Measurements from ENCODE around the gene CUEDC1.

CUEDC1 gene

GRCh38 chr17:57862694-57863667 is 92.2 kb downstream of the CUEDC1 start:
- Histone ChIP-seq H3K27ac (replicated peaks) (no peak overlapping the region), H3K4me3 (replicated peaks; ENCODE audit: insufficient read depth, low read length) (no peak overlapping the region), H3K27me3 (ENCODE audit: insufficient read depth, poor library complexity, severe bottlenecking) (no peaks in the 10 kb centered on the region)
- DNase-seq (ENCODE audit: low read depth in 1 of 2, low spot score in 1 of 2) = no peak
- TF ChIP-seq GABPA (IDR thresholded peaks at IDR 0.05; ENCODE audit: low read depth) (no peak), POLR2AphosphoS5 (IDR thresholded peaks at IDR 0.05; ENCODE audit: low read depth) (no peak), SPI1 (IDR thresholded peaks at IDR 0.05; ENCODE audit: borderline replicate concordance, low read depth) (no peak)
- TF ChIP-seq, protein P1, sequence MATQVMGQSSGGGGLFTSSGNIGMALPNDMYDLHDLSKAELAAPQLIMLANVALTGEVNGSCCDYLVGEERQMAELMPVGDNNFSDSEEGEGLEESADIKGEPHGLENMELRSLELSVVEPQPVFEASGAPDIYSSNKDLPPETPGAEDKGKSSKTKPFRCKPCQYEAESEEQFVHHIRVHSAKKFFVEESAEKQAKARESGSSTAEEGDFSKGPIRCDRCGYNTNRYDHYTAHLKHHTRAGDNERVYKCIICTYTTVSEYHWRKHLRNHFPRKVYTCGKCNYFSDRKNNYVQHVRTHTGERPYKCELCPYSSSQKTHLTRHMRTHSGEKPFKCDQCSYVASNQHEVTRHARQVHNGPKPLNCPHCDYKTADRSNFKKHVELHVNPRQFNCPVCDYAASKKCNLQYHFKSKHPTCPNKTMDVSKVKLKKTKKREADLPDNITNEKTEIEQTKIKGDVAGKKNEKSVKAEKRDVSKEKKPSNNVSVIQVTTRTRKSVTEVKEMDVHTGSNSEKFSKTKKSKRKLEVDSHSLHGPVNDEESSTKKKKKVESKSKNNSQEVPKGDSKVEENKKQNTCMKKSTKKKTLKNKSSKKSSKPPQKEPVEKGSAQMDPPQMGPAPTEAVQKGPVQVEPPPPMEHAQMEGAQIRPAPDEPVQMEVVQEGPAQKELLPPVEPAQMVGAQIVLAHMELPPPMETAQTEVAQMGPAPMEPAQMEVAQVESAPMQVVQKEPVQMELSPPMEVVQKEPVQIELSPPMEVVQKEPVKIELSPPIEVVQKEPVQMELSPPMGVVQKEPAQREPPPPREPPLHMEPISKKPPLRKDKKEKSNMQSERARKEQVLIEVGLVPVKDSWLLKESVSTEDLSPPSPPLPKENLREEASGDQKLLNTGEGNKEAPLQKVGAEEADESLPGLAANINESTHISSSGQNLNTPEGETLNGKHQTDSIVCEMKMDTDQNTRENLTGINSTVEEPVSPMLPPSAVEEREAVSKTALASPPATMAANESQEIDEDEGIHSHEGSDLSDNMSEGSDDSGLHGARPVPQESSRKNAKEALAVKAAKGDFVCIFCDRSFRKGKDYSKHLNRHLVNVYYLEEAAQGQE (IDR thresholded peaks at IDR 0.05; ENCODE audit: insufficient replicate concordance, low read depth) = no peak
- TF ChIP-seq, protein P2, sequence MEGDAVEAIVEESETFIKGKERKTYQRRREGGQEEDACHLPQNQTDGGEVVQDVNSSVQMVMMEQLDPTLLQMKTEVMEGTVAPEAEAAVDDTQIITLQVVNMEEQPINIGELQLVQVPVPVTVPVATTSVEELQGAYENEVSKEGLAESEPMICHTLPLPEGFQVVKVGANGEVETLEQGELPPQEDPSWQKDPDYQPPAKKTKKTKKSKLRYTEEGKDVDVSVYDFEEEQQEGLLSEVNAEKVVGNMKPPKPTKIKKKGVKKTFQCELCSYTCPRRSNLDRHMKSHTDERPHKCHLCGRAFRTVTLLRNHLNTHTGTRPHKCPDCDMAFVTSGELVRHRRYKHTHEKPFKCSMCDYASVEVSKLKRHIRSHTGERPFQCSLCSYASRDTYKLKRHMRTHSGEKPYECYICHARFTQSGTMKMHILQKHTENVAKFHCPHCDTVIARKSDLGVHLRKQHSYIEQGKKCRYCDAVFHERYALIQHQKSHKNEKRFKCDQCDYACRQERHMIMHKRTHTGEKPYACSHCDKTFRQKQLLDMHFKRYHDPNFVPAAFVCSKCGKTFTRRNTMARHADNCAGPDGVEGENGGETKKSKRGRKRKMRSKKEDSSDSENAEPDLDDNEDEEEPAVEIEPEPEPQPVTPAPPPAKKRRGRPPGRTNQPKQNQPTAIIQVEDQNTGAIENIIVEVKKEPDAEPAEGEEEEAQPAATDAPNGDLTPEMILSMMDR (IDR thresholded peaks at IDR 0.05; ENCODE audit: insufficient read depth, low read length) = no peak

DNA sequence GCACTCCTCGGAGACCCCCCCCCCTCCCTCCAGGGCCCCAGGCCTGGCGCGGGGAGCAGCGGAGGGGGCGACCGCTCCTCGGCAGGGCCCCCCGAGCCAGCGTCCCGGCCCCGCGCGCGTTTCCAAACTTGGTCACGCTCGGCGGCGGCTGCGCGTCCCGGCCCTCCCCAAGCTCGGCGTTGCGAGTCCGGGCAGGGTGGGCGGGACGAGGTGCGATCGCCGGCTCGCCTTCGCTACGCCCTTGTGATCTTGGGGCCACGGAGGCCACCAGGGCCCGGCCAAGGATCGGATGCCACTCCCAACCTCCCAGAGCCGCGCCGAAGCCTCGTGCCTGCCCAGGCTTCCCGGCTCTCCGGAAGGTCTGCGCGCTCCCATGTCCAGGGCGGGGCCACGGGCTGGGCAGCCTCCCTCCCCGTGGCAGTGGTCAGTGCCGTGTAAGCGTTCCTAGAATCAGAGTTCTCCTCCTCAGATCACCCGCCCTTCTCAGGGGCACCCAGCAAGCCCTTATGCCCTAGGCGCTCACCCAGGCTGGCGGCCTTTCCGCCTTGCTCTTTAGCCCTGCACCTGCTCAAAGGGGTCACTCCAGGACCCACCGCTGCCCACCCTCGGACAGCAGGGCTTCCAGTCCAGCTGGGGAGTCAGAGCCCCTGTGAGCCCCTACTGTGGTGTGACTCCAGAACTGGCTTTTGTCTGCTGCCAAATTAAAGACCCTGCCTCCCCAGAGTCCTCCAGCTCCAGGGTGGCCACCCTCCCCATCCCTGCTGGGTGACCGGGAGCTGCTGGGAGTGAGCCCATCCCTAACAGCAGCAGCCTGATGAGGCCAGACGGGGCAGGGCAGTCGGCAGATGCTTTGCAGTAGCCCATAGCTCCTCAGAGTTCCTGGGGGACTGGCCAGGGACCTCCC is 93.2 kb downstream of the CUEDC1 start:
- H3K27ac ChIP-seq (replicated peaks) = peak overlapping the region; percentile 84
- no peaks in the 10 kb centered on the region for H3K27me3 ChIP-seq (ENCODE audit: insufficient read depth, poor library complexity, severe bottlenecking)
- TF ChIP-seq, protein P2 (IDR thresholded peaks at IDR 0.05; ENCODE audit: insufficient read depth, low read length) = no peak
- TF ChIP-seq SPI1 (IDR thresholded peaks at IDR 0.05; ENCODE audit: borderline replicate concordance, low read depth) (no peak), GABPA (IDR thresholded peaks at IDR 0.05; ENCODE audit: low read depth) (no peak), POLR2AphosphoS5 (IDR thresholded peaks at IDR 0.05; ENCODE audit: low read depth) (no peak)
- TF ChIP-seq, protein P1 (IDR thresholded peaks at IDR 0.05; ENCODE audit: insufficient replicate concordance, low read depth) = no peak
- no peak overlapping the region for H3K4me3 ChIP-seq (replicated peaks; ENCODE audit: insufficient read depth, low read length)
- no peak for DNase-seq (ENCODE audit: low read depth in 1 of 2, low spot score in 1 of 2)

DNA sequence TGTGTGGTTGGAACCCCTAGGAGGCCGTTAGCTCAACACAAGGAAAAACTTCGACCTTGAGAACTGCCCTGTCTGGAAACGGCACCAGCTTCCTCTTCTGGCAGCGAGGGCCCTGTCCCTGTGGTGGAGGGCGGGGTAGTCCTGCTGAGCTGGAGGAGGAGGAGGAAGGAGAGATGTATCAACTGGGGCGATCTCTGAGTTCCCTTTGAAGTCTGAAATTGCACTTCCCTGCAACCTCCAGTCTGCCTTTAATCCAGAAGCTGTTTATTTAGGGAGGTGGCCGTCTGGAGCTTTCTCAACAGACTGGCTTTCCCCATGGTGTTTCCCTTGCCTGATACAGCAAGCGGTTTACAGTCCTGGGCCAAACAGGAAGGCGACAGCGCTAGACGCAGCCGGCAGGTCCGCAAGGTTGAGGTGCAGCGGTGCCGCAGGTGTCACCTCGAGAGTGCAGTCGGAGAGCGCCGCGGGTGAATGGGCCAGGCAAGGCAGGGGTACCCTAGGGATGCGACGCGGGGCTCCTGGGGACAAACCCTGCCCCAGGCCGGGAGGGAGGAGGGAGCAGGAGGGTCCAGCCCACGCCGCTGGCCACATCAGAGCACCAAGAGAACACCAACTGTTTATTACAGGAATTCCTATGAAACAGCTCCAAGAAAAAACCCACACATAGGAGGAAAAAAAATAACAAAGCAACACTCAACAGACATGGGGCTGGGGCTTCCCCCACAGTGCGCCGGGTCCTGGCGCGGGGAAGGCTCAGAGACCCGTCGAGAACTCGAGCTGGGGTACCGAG is 94.0 kb downstream of the CUEDC1 start:
- no peaks in the 10 kb centered on the region for H3K27me3 ChIP-seq (ENCODE audit: insufficient read depth, poor library complexity, severe bottlenecking)
- peak overlapping the region; percentile 84 for H3K27ac ChIP-seq (replicated peaks)
- peak overlapping the region; percentile 7 for H3K4me3 ChIP-seq (replicated peaks; ENCODE audit: insufficient read depth, low read length)
- TF ChIP-seq GABPA (IDR thresholded peaks at IDR 0.05; ENCODE audit: low read depth) (no peak), POLR2AphosphoS5 (IDR thresholded peaks at IDR 0.05; ENCODE audit: low read depth) (peak; percentile 62; the same call in 1 of the 2 replicates), SPI1 (IDR thresholded peaks at IDR 0.05; ENCODE audit: borderline replicate concordance, low read depth) (peak; percentile 78)
- TF ChIP-seq, protein P1 (IDR thresholded peaks at IDR 0.05; ENCODE audit: insufficient replicate concordance, low read depth) = no peak
- TF ChIP-seq, protein P2 (IDR thresholded peaks at IDR 0.05; ENCODE audit: insufficient read depth, low read length) = no peak
- peak; percentile 95 to 97 for DNase-seq (ENCODE audit: low read depth in 1 of 2, low spot score in 1 of 2)

Data from HL-60 (cell line).